Measurements from ENCODE around the gene XXYLT1. TPM values are rescaled to one million over a fixed set of nuclear protein-coding genes. Genes with fewer than 3 reads are reported as not detected.

XXYLT1 gene
- total and polyA plus RNA-seq, 9 of the 15 experiments (the other 6 are each of a cell fraction or from before 2014, with no cell fraction given), result 1.9 to 18.9 (median 15.0) TPM

DNA sequence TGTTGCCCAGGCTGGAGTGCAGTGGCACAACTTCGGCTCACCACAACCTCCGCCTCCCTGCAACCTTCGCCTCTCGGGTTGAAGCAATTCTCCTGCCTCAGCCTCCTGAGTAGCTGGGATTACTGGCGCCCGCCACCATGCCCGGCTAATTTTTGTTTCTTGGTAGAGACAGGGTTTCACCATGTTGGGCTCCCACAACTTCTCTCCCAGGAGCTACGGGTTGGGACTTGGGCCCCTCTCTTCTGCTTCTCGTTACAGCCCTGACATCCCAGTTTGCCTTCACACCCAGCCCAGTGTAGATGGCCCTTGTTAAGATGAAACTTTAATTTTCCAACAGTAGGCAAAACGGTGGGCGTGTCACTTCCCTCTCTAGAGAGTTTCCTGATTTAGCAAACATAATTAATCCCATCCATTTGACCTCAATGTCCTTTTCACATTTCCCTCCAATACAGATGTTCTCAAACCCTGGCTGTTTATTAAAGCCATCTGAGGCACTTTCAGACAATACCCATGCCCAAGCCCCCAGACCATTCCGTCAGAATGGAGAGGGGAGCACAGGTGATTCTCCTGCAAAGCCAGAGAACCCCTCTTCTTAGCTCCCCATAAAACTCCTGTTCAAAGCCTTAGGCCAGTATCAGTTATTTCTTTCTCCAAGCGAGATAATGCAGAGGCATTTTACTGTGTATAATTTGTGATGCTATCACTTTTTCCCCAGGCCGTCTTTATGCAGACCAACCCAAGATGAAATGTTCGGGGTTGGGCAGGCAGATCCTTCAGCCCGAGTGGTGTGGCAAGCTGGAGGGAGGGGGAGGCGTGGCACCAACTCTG is 245.7 kb downstream of the XXYLT1 start:
- no peaks in the 10 kb centered on the region for H3K9me1 ChIP-seq (ENCODE audit: control insufficient read depth, insufficient read depth, low read length)
- peaks cover 4% of the 10 kb centered on the region; the same call in 1 of the 2 replicates for H3K9me3 ChIP-seq (replicated peaks; ENCODE audit: control insufficient read depth, insufficient read depth, low read depth, low read length)
- in situ Hi-C loops (cut with MboI), result no loop called here
- H3K79me2 ChIP-seq (ENCODE audit: control insufficient read depth, insufficient read depth, low read length), result no peaks in the 10 kb centered on the region
- intact Hi-C loops (cut with micrococcal nuclease), result no loop called here
- FAIRE-seq (no peak), DNase-seq (ENCODE audit: extremely low read depth in 1 of 4, low spot score in 3 of 4) (no peak), ATAC-seq (no peak)
- no peaks in the 10 kb centered on the region for H3K4me1 ChIP-seq (replicated peaks in 1 of 2; ENCODE audit: control insufficient read depth in 2 of 2, insufficient read depth in 2 of 2, low read length in 2 of 2)
- POLR2A ChIA-PET, result interaction anchor here (0.7 to 1.5 kb wide), 3 partner anchors 8 to 234 kb away, joined by 3 to 4 read pairs (median 3); no protein-coding TSS in a partner anchor
- no peak overlapping the region for H3K27ac ChIP-seq (ENCODE audit: extremely low read depth, low read depth, low read length)
- H3K9ac ChIP-seq (ENCODE audit: insufficient read depth in 1 of 2, low read depth in 2 of 2, low read length in 2 of 2), result no peak overlapping the region
- BruUV-seq (replicated peaks), result no TSS peak
- no peaks in the 10 kb centered on the region for H4K20me1 ChIP-seq (replicated peaks; ENCODE audit: control insufficient read depth, insufficient read depth, low read length)
- CTCF ChIA-PET (ENCODE audit: low intra/inter-chr PET ratio), result no interaction called here
- H3K4me3 ChIP-seq, result no peak overlapping the region
- no peak overlapping the region for H3K4me2 ChIP-seq (ENCODE audit: insufficient read depth, low read length)
- peaks cover 27 to 51% of the 10 kb centered on the region in 2 experiments for H3K27me3 ChIP-seq (ENCODE audit: control insufficient read depth in 2 of 2, insufficient read depth in 2 of 2, low read length in 2 of 2)
- 7% methylated on average over 15 of the region's 17 CpGs for WGBS (ENCODE audit: insufficient coverage, low coverage, missing lambda C conversion rate)
- no peak overlapping the region for H2AFZ ChIP-seq (ENCODE audit: low read depth, low read length)
- no peaks in the 10 kb centered on the region for H3K36me3 ChIP-seq (ENCODE audit: control insufficient read depth, insufficient read depth, low read length)
- no peak for TF ChIP-seq ETS2 (tag; IDR thresholded peaks at IDR 0.05; ENCODE audit: borderline replicate concordance, poor library complexity, severe bottlenecking)
- TF ChIP-seq NCOA2 (IDR thresholded peaks at IDR 0.05; ENCODE audit: partially characterized antibody in 2 of 2), result no peak
- TF ChIP-seq WHSC1 (IDR thresholded peaks at IDR 0.05; ENCODE audit: low read length), result no peak
- no peak for TF ChIP-seq PRPF4 (IDR thresholded peaks at IDR 0.05; ENCODE audit: insufficient read depth, low read depth, low read length, poor library complexity, severe bottlenecking)
- no peak for TF ChIP-seq SIX5 (IDR thresholded peaks at IDR 0.05; ENCODE audit: borderline replicate concordance in 1 of 2, insufficient read depth in 1 of 2, low read depth in 1 of 2, low read length in 2 of 2)
- TF ChIP-seq, protein P1, sequence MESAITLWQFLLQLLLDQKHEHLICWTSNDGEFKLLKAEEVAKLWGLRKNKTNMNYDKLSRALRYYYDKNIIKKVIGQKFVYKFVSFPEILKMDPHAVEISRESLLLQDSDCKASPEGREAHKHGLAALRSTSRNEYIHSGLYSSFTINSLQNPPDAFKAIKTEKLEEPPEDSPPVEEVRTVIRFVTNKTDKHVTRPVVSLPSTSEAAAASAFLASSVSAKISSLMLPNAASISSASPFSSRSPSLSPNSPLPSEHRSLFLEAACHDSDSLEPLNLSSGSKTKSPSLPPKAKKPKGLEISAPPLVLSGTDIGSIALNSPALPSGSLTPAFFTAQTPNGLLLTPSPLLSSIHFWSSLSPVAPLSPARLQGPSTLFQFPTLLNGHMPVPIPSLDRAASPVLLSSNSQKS (CRISPR knock-in tag; IDR thresholded peaks at IDR 0.05), result no peak
- TF ChIP-seq, protein P2, sequence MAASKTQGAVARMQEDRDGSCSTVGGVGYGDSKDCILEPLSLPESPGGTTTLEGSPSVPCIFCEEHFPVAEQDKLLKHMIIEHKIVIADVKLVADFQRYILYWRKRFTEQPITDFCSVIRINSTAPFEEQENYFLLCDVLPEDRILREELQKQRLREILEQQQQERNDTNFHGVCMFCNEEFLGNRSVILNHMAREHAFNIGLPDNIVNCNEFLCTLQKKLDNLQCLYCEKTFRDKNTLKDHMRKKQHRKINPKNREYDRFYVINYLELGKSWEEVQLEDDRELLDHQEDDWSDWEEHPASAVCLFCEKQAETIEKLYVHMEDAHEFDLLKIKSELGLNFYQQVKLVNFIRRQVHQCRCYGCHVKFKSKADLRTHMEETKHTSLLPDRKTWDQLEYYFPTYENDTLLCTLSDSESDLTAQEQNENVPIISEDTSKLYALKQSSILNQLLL (CRISPR knock-in tag; IDR thresholded peaks at IDR 0.05; ENCODE audit: borderline replicate concordance), result no peak
- no peak for TF ChIP-seq PYGO2 (tag; IDR thresholded peaks at IDR 0.05)
- no peak for TF ChIP-seq TAL1 (IDR thresholded peaks at IDR 0.05)
- TF ChIP-seq ZNF282 (CRISPR knock-in tag; IDR thresholded peaks at IDR 0.05), result no peak
- no peak for TF ChIP-seq TRIM28 (IDR thresholded peaks at IDR 0.05)
- TF ChIP-seq BCLAF1 (IDR thresholded peaks at IDR 0.05; ENCODE audit: borderline replicate concordance in 1 of 2, control insufficient read depth in 1 of 2, low read depth in 2 of 2, low read length in 1 of 2), result no peak
- TF ChIP-seq, protein P3, sequence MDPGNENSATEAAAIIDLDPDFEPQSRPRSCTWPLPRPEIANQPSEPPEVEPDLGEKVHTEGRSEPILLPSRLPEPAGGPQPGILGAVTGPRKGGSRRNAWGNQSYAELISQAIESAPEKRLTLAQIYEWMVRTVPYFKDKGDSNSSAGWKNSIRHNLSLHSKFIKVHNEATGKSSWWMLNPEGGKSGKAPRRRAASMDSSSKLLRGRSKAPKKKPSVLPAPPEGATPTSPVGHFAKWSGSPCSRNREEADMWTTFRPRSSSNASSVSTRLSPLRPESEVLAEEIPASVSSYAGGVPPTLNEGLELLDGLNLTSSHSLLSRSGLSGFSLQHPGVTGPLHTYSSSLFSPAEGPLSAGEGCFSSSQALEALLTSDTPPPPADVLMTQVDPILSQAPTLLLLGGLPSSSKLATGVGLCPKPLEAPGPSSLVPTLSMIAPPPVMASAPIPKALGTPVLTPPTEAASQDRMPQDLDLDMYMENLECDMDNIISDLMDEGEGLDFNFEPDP (CRISPR knock-in tag; IDR thresholded peaks at IDR 0.05), result no peak

Measured in K562 (cell line).